GM12892 (cell line): Measurements from ENCODE around the gene TTC38.

Experiments
- POLR2A ChIP-seq: IDR thresholded peaks from 2 replicates; pipeline ENCODE4 v1.6.1; 2011; ENCODE audit warnings: low read depth, low read length, control low read depth
- POLR2AphosphoS5 ChIP-seq: IDR thresholded peaks from 2 replicates; pipeline ENCODE4 v1.6.1; 2011; ENCODE audit warnings: low read depth, low read length, control low read depth
- TAF1 ChIP-seq: IDR thresholded peaks from 2 replicates; pipeline ENCODE4 v1.6.1; 2011; ENCODE audit warnings: low read depth, mild to moderate bottlenecking, control low read depth, low read length, borderline replicate concordance

GRCh38 chr22:46220921-46221320, 46.9 kb upstream of the TTC38 start:
- TF ChIP-seq POLR2A (no peak), POLR2AphosphoS5 (no peak), TAF1 (no peak)
